ENCODE data around the gene DNLZ. TPM values are rescaled to one million over a fixed set of nuclear protein-coding genes. Genes with fewer than 3 reads are reported as not detected.

The DNLZ gene
- total and polyA plus RNA-seq, 10 of the 15 experiments (the other 5 are each of a cell fraction or from before 2014, with no cell fraction given) = 0.66 to 29.7 (median 14.7) TPM; not detected in 1

- TF ChIP-seq ZBTB11 (CRISPR knock-in tag; IDR thresholded peaks at IDR 0.05) (no peak), PML (IDR thresholded peaks at IDR 0.05; ENCODE audit: low read length) (no peak), EGR1 (IDR thresholded peaks at IDR 0.05; ENCODE audit: borderline replicate concordance in 1 of 2, low read depth in 2 of 2, low read length in 2 of 2) (peak in 1 of 2 experiments; percentile 41; a peak in 1 of 3 replicates), ZBTB40 (IDR thresholded peaks at IDR 0.05; ENCODE audit: borderline replicate concordance) (peak; percentile 61), RFX5 (IDR thresholded peaks at IDR 0.05; ENCODE audit: low read depth, low read length) (no peak), RCOR1 (conservative IDR thresholded peaks at IDR 0.05; ENCODE audit: low read depth, low read length) (peak; percentile 71; the same call in 1 of the 2 replicates), ZNF384 (IDR thresholded peaks at IDR 0.05; ENCODE audit: borderline replicate concordance, low read depth, low read length) (no peak), IRF5 (IDR thresholded peaks at IDR 0.05; ENCODE audit: borderline replicate concordance) (no peak), EED (IDR thresholded peaks at IDR 0.05; ENCODE audit: low read depth) (no peak), ZSCAN29 (IDR thresholded peaks at IDR 0.05) (no peak), CREB1 (IDR thresholded peaks at IDR 0.05; ENCODE audit: low read depth) (peak; percentile 72; the same call in 1 of the 2 replicates), ZNF207 (IDR thresholded peaks at IDR 0.05; ENCODE audit: borderline replicate concordance) (peak; percentile 77; the same call in 1 of the 2 replicates), CREM (IDR thresholded peaks at IDR 0.05; ENCODE audit: low read depth) (no peak; the same call in 1 of the 2 replicates), ATF3 (IDR thresholded peaks at IDR 0.05; ENCODE audit: borderline replicate concordance, extremely low read depth, low read depth, low read length) (peak; percentile 52; the same call in 1 of the 2 replicates), LARP7 (IDR thresholded peaks at IDR 0.05) (peak; percentile 97), YBX1 (IDR thresholded peaks at IDR 0.05) (no peak), KLF5 (IDR thresholded peaks at IDR 0.05; ENCODE audit: partially characterized antibody) (peak; percentile 85), CBX3 (IDR thresholded peaks at IDR 0.05; ENCODE audit: borderline replicate concordance, low read depth) (no peak), EZH2 (IDR thresholded peaks at IDR 0.05; ENCODE audit: borderline replicate concordance, control insufficient read depth, low read depth, low read length) (no peak), ATF7 (IDR thresholded peaks at IDR 0.05; ENCODE audit: low read depth) (no peak)
These were observed 36.7 kb upstream of the DNLZ start, which contains the start of gene SNAPC4 (continued) for GRCh38 chr9:136400038-136400834.

Data from GM12878 (cell line).